ENCODE results near the gene TEAD1. TPM values are rescaled to one million over a fixed set of nuclear protein-coding genes. Genes with fewer than 3 reads are reported as not detected.

TEAD1 gene
- total RNA-seq, 2 experiments from 2014 or later: 5.6 to 10.8 TPM

DNA sequence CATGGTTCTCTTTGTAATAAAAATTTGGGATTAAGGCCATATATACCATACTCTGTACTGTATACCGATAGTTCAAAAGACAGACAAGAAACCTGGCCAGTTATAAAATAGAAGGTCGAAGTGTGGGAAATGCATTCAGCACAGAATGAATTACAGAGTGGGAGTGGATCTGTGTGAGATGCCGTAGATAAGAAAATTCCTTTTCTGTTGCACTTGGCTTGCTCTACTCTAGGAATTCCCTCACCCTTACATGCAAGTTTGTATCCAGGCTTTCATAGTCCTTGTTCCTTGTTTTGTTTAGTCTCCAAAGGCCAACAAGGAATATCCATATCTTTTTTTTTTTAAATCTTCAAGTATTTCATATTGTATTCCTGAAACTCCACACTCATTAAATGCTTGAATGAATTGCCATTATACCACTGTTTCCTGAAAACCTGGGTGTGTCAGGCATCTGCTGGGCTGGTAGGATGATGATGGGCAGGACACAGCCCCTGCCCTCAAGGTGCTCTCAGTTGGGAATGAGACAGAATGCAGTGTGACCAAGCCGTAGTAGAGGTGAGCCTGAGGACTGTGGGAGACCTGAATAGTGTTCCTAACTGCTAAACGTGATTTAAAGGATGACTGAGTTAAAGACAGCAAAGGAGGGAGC is 53.5 kb downstream of the TEAD1 start:
- Histone ChIP-seq H3K79me2 (ENCODE audit: insufficient read depth, low read depth, low read length) (no peaks in the 10 kb centered on the region), H3K9me2 (ENCODE audit: insufficient read depth, low read length) (no peaks in the 10 kb centered on the region), H3K4me2 (ENCODE audit: low read length) (no peak overlapping the region), H4K20me1 (ENCODE audit: insufficient read depth, low read length) (no peaks in the 10 kb centered on the region), H3K36me3 (ENCODE audit: insufficient read depth, low read length) (no peaks in the 10 kb centered on the region), H3K9me3 (ENCODE audit: low read length) (no peaks in the 10 kb centered on the region), H3K4me1 (ENCODE audit: insufficient read depth, low read length, poor library complexity, severe bottlenecking) (no peaks in the 10 kb centered on the region), H3K27ac (ENCODE audit: low read depth, low read length, poor library complexity, severe bottlenecking) (no peak overlapping the region), H3K4me3 (ENCODE audit: low read depth, low read length, poor library complexity, severe bottlenecking) (no peak overlapping the region), H2AFZ (ENCODE audit: low read length) (no peak overlapping the region)
- ChIA-PET POLR2A (no interaction called here), CTCF (ENCODE audit: unreplicated experiment) (no interaction called here)
- DNase-seq (ENCODE audit: low spot score): no peak
- no TSS peak for BruUV-seq (replicated peaks)
- intact Hi-C loops (cut with micrococcal nuclease; ENCODE audit: unreplicated experiment): no loop called here
- TF ChIP-seq, protein P1, sequence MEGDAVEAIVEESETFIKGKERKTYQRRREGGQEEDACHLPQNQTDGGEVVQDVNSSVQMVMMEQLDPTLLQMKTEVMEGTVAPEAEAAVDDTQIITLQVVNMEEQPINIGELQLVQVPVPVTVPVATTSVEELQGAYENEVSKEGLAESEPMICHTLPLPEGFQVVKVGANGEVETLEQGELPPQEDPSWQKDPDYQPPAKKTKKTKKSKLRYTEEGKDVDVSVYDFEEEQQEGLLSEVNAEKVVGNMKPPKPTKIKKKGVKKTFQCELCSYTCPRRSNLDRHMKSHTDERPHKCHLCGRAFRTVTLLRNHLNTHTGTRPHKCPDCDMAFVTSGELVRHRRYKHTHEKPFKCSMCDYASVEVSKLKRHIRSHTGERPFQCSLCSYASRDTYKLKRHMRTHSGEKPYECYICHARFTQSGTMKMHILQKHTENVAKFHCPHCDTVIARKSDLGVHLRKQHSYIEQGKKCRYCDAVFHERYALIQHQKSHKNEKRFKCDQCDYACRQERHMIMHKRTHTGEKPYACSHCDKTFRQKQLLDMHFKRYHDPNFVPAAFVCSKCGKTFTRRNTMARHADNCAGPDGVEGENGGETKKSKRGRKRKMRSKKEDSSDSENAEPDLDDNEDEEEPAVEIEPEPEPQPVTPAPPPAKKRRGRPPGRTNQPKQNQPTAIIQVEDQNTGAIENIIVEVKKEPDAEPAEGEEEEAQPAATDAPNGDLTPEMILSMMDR (conservative IDR thresholded peaks at IDR 0.05; ENCODE audit: low read length): no peak
- no peak for TF ChIP-seq EZH2phosphoT487 (IDR thresholded peaks at IDR 0.05; ENCODE audit: borderline replicate concordance, low read depth, low read length)

DNA sequence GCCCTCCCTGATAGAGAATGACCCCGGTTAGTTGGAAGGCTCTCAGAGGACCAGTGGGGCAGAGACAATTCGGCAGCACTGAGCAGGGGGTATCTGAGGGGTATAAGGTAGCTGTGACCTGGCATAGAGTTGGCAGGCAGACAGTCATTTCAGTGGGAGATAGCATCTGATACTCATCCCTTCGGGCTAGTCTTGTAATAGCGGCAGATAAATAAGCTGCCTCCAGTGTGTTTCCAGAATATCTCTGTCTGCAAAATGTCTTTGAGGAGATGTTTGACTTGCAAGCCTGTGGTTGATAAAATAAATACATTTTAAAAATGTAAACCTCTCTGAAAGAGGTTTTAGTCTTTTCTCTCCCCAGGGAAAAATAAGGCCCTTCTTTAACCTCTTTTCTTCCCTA is 54.2 kb downstream of the TEAD1 start:
- Histone ChIP-seq H3K4me2 (ENCODE audit: low read length) (no peak overlapping the region), H3K27ac (ENCODE audit: low read depth, low read length, poor library complexity, severe bottlenecking) (no peak overlapping the region), H3K4me1 (ENCODE audit: insufficient read depth, low read length, poor library complexity, severe bottlenecking) (no peaks in the 10 kb centered on the region), H3K9me2 (ENCODE audit: insufficient read depth, low read length) (no peaks in the 10 kb centered on the region), H3K79me2 (ENCODE audit: insufficient read depth, low read depth, low read length) (no peaks in the 10 kb centered on the region), H3K9me3 (ENCODE audit: low read length) (no peaks in the 10 kb centered on the region), H2AFZ (ENCODE audit: low read length) (no peak overlapping the region), H3K36me3 (ENCODE audit: insufficient read depth, low read length) (no peaks in the 10 kb centered on the region), H3K4me3 (ENCODE audit: low read depth, low read length, poor library complexity, severe bottlenecking) (no peak overlapping the region), H4K20me1 (ENCODE audit: insufficient read depth, low read length) (no peaks in the 10 kb centered on the region)
- BruUV-seq (replicated peaks): no TSS peak
- POLR2A ChIA-PET: no interaction called here
- CTCF ChIA-PET (ENCODE audit: unreplicated experiment): no interaction called here
- intact Hi-C loops (cut with micrococcal nuclease; ENCODE audit: unreplicated experiment): no loop called here
- no peak for TF ChIP-seq EZH2phosphoT487 (IDR thresholded peaks at IDR 0.05; ENCODE audit: borderline replicate concordance, low read depth, low read length)
- TF ChIP-seq, protein P1 (conservative IDR thresholded peaks at IDR 0.05; ENCODE audit: low read length): no peak
- no peak for DNase-seq (ENCODE audit: low spot score)

DNA sequence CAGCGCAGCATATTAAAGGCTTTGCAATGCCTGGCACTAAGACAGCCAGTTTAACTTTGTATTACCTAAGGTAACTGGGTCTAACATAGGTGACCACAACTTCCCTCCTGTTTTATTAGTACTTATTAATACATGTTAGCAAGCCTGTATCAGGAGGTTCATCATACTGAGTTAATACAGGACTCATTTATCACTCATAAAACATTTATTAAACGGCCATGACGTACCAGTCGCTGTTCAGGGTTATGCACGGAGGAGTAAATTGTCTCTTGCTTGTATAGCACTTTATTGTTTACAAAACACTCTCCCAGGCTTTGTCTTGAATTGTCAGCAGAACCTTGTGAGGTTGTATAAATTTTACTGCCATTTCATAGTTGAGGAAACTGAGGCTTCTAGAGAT is 55.7 kb downstream of the TEAD1 start:
- no peaks in the 10 kb centered on the region for H3K9me3 ChIP-seq (ENCODE audit: low read length)
- DNase-seq (ENCODE audit: low spot score): no peak
- intact Hi-C loops (cut with micrococcal nuclease; ENCODE audit: unreplicated experiment): no loop called here
- H4K20me1 ChIP-seq (ENCODE audit: insufficient read depth, low read length): no peaks in the 10 kb centered on the region
- CTCF ChIA-PET (ENCODE audit: unreplicated experiment): no interaction called here
- no peak overlapping the region for H3K4me2 ChIP-seq (ENCODE audit: low read length)
- no peaks in the 10 kb centered on the region for H3K4me1 ChIP-seq (ENCODE audit: insufficient read depth, low read length, poor library complexity, severe bottlenecking)
- no TSS peak for BruUV-seq (replicated peaks)
- no peak overlapping the region for H2AFZ ChIP-seq (ENCODE audit: low read length)
- H3K4me3 ChIP-seq (ENCODE audit: low read depth, low read length, poor library complexity, severe bottlenecking): no peak overlapping the region
- POLR2A ChIA-PET: interaction anchor here (0.6 to 0.7 kb wide), 2 partner anchors 241 to 1871 kb away, joined by 3 to 4 read pairs; no protein-coding TSS in a partner anchor
- H3K27ac ChIP-seq (ENCODE audit: low read depth, low read length, poor library complexity, severe bottlenecking): no peak overlapping the region
- H3K79me2 ChIP-seq (ENCODE audit: insufficient read depth, low read depth, low read length): no peaks in the 10 kb centered on the region
- TF ChIP-seq, protein P1 (conservative IDR thresholded peaks at IDR 0.05; ENCODE audit: low read length): no peak
- no peak for TF ChIP-seq EZH2phosphoT487 (IDR thresholded peaks at IDR 0.05; ENCODE audit: borderline replicate concordance, low read depth, low read length)
- H3K9me2 ChIP-seq (ENCODE audit: insufficient read depth, low read length): no peaks in the 10 kb centered on the region
- no peaks in the 10 kb centered on the region for H3K36me3 ChIP-seq (ENCODE audit: insufficient read depth, low read length)
